ENCODE measurements around the gene SPTLC3.

Gene SPTLC3

GRCh38 chr20:13034936-13035335 lies 26.2 kb downstream of the SPTLC3 start:
- no peak for DNase-seq

GRCh38 chr20:13035399-13036152 lies 26.8 kb downstream of the SPTLC3 start:
- no peak for DNase-seq

GRCh38 chr20:13037727-13038126 lies 29.0 kb downstream of the SPTLC3 start:
- DNase-seq: no peak

- peak; percentile 22 for DNase-seq
Measured at GRCh38 chr20:13041574-13042457, 33.0 kb downstream of the SPTLC3 start.

GRCh38 chr20:13042458-13042794 lies 33.7 kb downstream of the SPTLC3 start:
- no peak for DNase-seq

- no peak for DNase-seq
Measured at GRCh38 chr20:13046409-13046808, 37.6 kb downstream of the SPTLC3 start.

- DNase-seq: no peak
Measured at GRCh38 chr20:13054011-13054410, 45.2 kb downstream of the SPTLC3 start.

GRCh38 chr20:13058666-13059389 lies 50.1 kb downstream of the SPTLC3 start:
- DNase-seq: no peak

GRCh38 chr20:13059398-13060136 lies 50.8 kb downstream of the SPTLC3 start:
- no peak for DNase-seq

GRCh38 chr20:13060327-13060726 lies 51.6 kb downstream of the SPTLC3 start:
- no peak for DNase-seq

GRCh38 chr20:13061381-13061780 lies 52.6 kb downstream of the SPTLC3 start:
- DNase-seq: no peak

- no peak for DNase-seq
Measured at GRCh38 chr20:13062789-13063188, 54.0 kb downstream of the SPTLC3 start.

- DNase-seq: no peak
Measured at GRCh38 chr20:13068336-13068735, 59.6 kb downstream of the SPTLC3 start.

- DNase-seq: no peak
Measured at GRCh38 chr20:13081877-13082276, 73.1 kb downstream of the SPTLC3 start.

GRCh38 chr20:13082378-13082777 lies 73.6 kb downstream of the SPTLC3 start:
- DNase-seq: no peak

GRCh38 chr20:13085275-13085674 lies 76.5 kb downstream of the SPTLC3 start:
- DNase-seq: no peak

- no peak for DNase-seq
Measured at GRCh38 chr20:13089950-13090469, 81.2 kb downstream of the SPTLC3 start.

GRCh38 chr20:13092111-13092510 lies 83.3 kb downstream of the SPTLC3 start:
- no peak for DNase-seq

GRCh38 chr20:13094976-13095375 lies 86.2 kb downstream of the SPTLC3 start:
- no peak for DNase-seq

- no peak for DNase-seq
Measured at GRCh38 chr20:13098720-13099355, 90.1 kb downstream of the SPTLC3 start.

GRCh38 chr20:13099676-13100075 lies 90.9 kb downstream of the SPTLC3 start:
- no peak for DNase-seq

GRCh38 chr20:13101276-13101675 lies 92.5 kb downstream of the SPTLC3 start:
- DNase-seq: no peak

All from retina (tissue), 1 donor.